Stimulated activated CD8-positive, alpha-beta memory T cell treated with anti-CD3 and anti-CD28 coated beads, Interleukin-4, amount 100 ng/mL, for 48 hours (primary cell): ENCODE results near the gene H3-3A.
A peak's percentile ranks its signal among the peaks of the same experiment; 100 is the strongest.

ENCODE experiments used
- DNase-seq: peaks from one replicate; pipeline ENCODE4 v3.0.0-alpha.2; 2020

H3-3A gene

GRCh38 chr1:226054519-226055327 is 7.8 kb upstream of the H3-3A start:
- no peak for DNase-seq

- DNase-seq: no peak
Observed at GRCh38 chr1:226059709-226060108, 2.8 kb upstream of the H3-3A start.

- no peak for DNase-seq
Observed at GRCh38 chr1:226060427-226060826, 2.1 kb upstream of the H3-3A start.

GRCh38 chr1:226061068-226061840 is 1.3 kb upstream of the H3-3A start:
- no peak for DNase-seq

GRCh38 chr1:226061841-226062557 is 517 bp upstream of the H3-3A start:
- DNase-seq: peak; percentile 59

GRCh38 chr1:226063224-226063976 is 884 bp downstream of the H3-3A start:
- DNase-seq: peak; percentile 63

- DNase-seq: no peak
Observed at GRCh38 chr1:226063977-226064815, 1.7 kb downstream of the H3-3A start.

GRCh38 chr1:226064816-226065248 is 2.3 kb downstream of the H3-3A start:
- no peak for DNase-seq

- DNase-seq: no peak
Observed at GRCh38 chr1:226066415-226067078, 4.0 kb downstream of the H3-3A start.

- DNase-seq: no peak
Observed at GRCh38 chr1:226069811-226070489, 7.4 kb downstream of the H3-3A start.

GRCh38 chr1:226072347-226072746 is 9.8 kb downstream of the H3-3A start:
- DNase-seq: no peak

- DNase-seq: no peak
Observed at GRCh38 chr1:226073184-226073950, 10.9 kb downstream of the H3-3A start.

- no peak for DNase-seq
Observed at GRCh38 chr1:226074046-226074445, 11.5 kb downstream of the H3-3A start.

- no peak for DNase-seq
Observed at GRCh38 chr1:226076378-226076777, 13.9 kb downstream of the H3-3A start.

GRCh38 chr1:226078374-226078773 is 15.9 kb downstream of the H3-3A start:
- DNase-seq: no peak

- no peak for DNase-seq
Observed at GRCh38 chr1:226082587-226082917, 20.0 kb downstream of the H3-3A start.

- DNase-seq: no peak
Observed at GRCh38 chr1:226082959-226083301, 20.4 kb downstream of the H3-3A start.

- DNase-seq: peak; percentile 98
Observed at GRCh38 chr1:226083302-226084101, 21.0 kb downstream of the H3-3A start.

GRCh38 chr1:226085675-226086285 is 23.3 kb downstream of the H3-3A start:
- DNase-seq: no peak
